Measurements from ENCODE around the gene SUV39H1.

Gene SUV39H1

GRCh38 chrX:48695534-48695896 is 1.0 kb upstream of the SUV39H1 start:
- peak overlapping the region; percentile 88 for H3K27ac ChIP-seq
- TF ChIP-seq ZFX (IDR thresholded peaks at IDR 0.05; ENCODE audit: borderline replicate concordance) (no peak), CTCF (IDR thresholded peaks at IDR 0.05) (no peak)

GRCh38 chrX:48695925-48696300 is 621 bp upstream of the SUV39H1 start:
- peak overlapping the region; percentile 88 for H3K27ac ChIP-seq

GRCh38 chrX:48696909-48697727 is 584 bp downstream of the SUV39H1 start:
- no peak for TF ChIP-seq CTCF (IDR thresholded peaks at IDR 0.05)
- no peak for TF ChIP-seq ZFX (IDR thresholded peaks at IDR 0.05; ENCODE audit: borderline replicate concordance)
- peak overlapping the region; percentile 88 for H3K27ac ChIP-seq

More at GRCh38 chrX:48695925-48696300, 621 bp upstream of the SUV39H1 start:
- TF ChIP-seq CTCF (IDR thresholded peaks at IDR 0.05): no peak

- peak overlapping the region; percentile 88; the same call in 1 of the 2 replicates for H3K27ac ChIP-seq
- no peak for TF ChIP-seq ZFX (IDR thresholded peaks at IDR 0.05; ENCODE audit: borderline replicate concordance)
- TF ChIP-seq CTCF (IDR thresholded peaks at IDR 0.05): no peak
Observed at GRCh38 chrX:48698306-48698705, 1.8 kb downstream of the SUV39H1 start.

- no peak overlapping the region for H3K27ac ChIP-seq
- TF ChIP-seq CTCF (IDR thresholded peaks at IDR 0.05): no peak
- no peak for TF ChIP-seq ZFX (IDR thresholded peaks at IDR 0.05; ENCODE audit: borderline replicate concordance)
Observed at GRCh38 chrX:48700246-48700645, 3.7 kb downstream of the SUV39H1 start.

- no peak overlapping the region for H3K27ac ChIP-seq
- no peak for TF ChIP-seq ZFX (IDR thresholded peaks at IDR 0.05; ENCODE audit: borderline replicate concordance)
- TF ChIP-seq CTCF (IDR thresholded peaks at IDR 0.05): no peak
Observed at GRCh38 chrX:48700951-48701653, 4.6 kb downstream of the SUV39H1 start.

GRCh38 chrX:48702032-48702431 is 5.5 kb downstream of the SUV39H1 start:
- no peak for TF ChIP-seq ZFX (IDR thresholded peaks at IDR 0.05; ENCODE audit: borderline replicate concordance)
- no peak for TF ChIP-seq CTCF (IDR thresholded peaks at IDR 0.05)
- H3K27ac ChIP-seq: peak overlapping the region; percentile 79; the same call in 1 of the 2 replicates

All from 22Rv1 (cell line).